ENCODE data around the gene DFFB. TPM values are rescaled to one million over a fixed set of nuclear protein-coding genes. Genes with fewer than 3 reads are reported as not detected.

Gene DFFB
- total and polyA plus RNA-seq, 2 of the 4 experiments (the other 2 are of a cell fraction) = 6.5 to 7.3 TPM

DNA sequence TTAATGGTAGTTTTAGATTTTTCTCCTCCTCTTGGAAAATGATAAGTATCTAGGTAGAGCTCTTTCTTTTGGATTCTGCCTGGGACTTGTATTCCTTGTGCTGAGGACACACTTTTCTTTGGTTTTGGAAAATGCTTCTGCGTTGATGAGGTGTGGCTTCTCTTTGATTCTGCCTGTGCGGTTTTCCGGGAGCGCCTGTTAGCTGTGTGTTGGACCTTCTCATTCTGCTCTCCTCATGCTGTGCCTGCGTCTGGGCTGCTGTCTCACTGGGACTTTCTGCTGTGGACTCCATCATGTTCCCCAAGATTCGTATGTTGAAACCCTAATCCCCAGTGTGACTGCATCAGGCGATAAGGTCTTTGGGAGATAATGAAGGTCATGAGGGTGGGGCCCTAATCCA, 21.8 kb downstream of the DFFB start:
- DNase-seq = no peak
- no peak overlapping the region for H2BK20ac ChIP-seq (ENCODE audit: low read depth, low read length)
- intact Hi-C loops (cut with micrococcal nuclease) (no loop called here), in situ Hi-C loops (cut with MboI; ENCODE audit: low sequenced_read_pairs) (no loop called here), dilution Hi-C loops (cut with HindIII; ENCODE audit: low sequenced_read_pairs, unreplicated experiment) (no loop called here)
- POLR2A ChIA-PET (ENCODE audit: unreplicated experiment) = no interaction called here
- H3K4me3 ChIP-seq (ENCODE audit: insufficient read depth, low read depth, low read length) = no peak overlapping the region
- H3K4me1 ChIP-seq (ENCODE audit: control insufficient read depth, insufficient read depth, low read length) = no peaks in the 10 kb centered on the region
- H4K8ac ChIP-seq (ENCODE audit: low read depth in 2 of 2, low read length in 2 of 2) = no peak overlapping the region
- no peak overlapping the region for H3K14ac ChIP-seq (replicated peaks; ENCODE audit: low read depth, low read length)
- no peak overlapping the region for H2AFZ ChIP-seq (replicated peaks; ENCODE audit: low read length, poor library complexity)
- CTCF ChIA-PET = no interaction called here
- ATAC-seq (ENCODE audit: low read depth) = no peak
- no peaks in the 10 kb centered on the region for H3K9me1 ChIP-seq (ENCODE audit: insufficient read depth, low read length)
- no peak overlapping the region for H3K4me2 ChIP-seq (ENCODE audit: low read depth, low read length)
- no peak overlapping the region for H2AK5ac ChIP-seq (ENCODE audit: low read depth, low read length)
- H4K91ac ChIP-seq (ENCODE audit: insufficient read depth, low read depth, low read length) = no peak overlapping the region
- no peak overlapping the region for H2BK15ac ChIP-seq (ENCODE audit: low read depth, low read length)
- no peak overlapping the region for H4K5ac ChIP-seq (ENCODE audit: low read depth, low read length)
- no peak overlapping the region for H2BK120ac ChIP-seq (ENCODE audit: low read depth, low read length)
- H3K18ac ChIP-seq (ENCODE audit: low read depth, low read length) = no peak overlapping the region
- WGBS, 2 experiments (ENCODE audit: extremely low coverage in 2 of 2, insufficient read length in 1 of 2) = 100% methylated on average over 3 of the region's 7 CpGs; no CpG with 5 or more reads in 1 of the 2 experiments
- no peak overlapping the region for H2AK9ac ChIP-seq (replicated peaks; ENCODE audit: low read depth, low read length, poor library complexity)
- H3K79me1 ChIP-seq (ENCODE audit: low read depth in 1 of 2, low read length in 2 of 2) = no peaks in the 10 kb centered on the region
- no peak overlapping the region for H3K27ac ChIP-seq (ENCODE audit: insufficient read depth, low read length)
- H3K9ac ChIP-seq (ENCODE audit: low read depth, low read length) = no peak overlapping the region
- peaks cover 10% of the 10 kb centered on the region for H3K9me3 ChIP-seq (ENCODE audit: control insufficient read depth, insufficient read depth, low read length)
- H2BK5ac ChIP-seq (ENCODE audit: low read depth, low read length, poor library complexity, severe bottlenecking) = no peak overlapping the region
- TF ChIP-seq, protein P1, sequence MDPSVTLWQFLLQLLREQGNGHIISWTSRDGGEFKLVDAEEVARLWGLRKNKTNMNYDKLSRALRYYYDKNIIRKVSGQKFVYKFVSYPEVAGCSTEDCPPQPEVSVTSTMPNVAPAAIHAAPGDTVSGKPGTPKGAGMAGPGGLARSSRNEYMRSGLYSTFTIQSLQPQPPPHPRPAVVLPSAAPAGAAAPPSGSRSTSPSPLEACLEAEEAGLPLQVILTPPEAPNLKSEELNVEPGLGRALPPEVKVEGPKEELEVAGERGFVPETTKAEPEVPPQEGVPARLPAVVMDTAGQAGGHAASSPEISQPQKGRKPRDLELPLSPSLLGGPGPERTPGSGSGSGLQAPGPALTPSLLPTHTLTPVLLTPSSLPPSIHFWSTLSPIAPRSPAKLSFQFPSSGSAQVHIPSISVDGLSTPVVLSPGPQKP (IDR thresholded peaks at IDR 0.05; ENCODE audit: borderline replicate concordance, low read depth, low read length) = no peak
- TF ChIP-seq FOS (IDR thresholded peaks at IDR 0.05; ENCODE audit: low read depth, low read length) (no peak), SMC3 (IDR thresholded peaks at IDR 0.05; ENCODE audit: low read depth, low read length) (no peak), MXI1 (IDR thresholded peaks at IDR 0.05; ENCODE audit: borderline replicate concordance, low read depth, low read length) (no peak), MAZ (IDR thresholded peaks at IDR 0.05; ENCODE audit: borderline replicate concordance, low read depth, low read length) (no peak), NFE2L2 (IDR thresholded peaks at IDR 0.05; ENCODE audit: low read depth, low read length) (no peak), RAD21 (IDR thresholded peaks at IDR 0.05; ENCODE audit: low read length) (no peak), RFX5 (IDR thresholded peaks at IDR 0.05; ENCODE audit: low read depth, low read length) (no peak), POLR2A (IDR thresholded peaks at IDR 0.05; ENCODE audit: low read depth, low read length) (no peak), CEBPB (IDR thresholded peaks at IDR 0.05; ENCODE audit: low read depth, low read length) (no peak), MAFK (IDR thresholded peaks at IDR 0.05; ENCODE audit: low read depth, low read length) (no peak), RCOR1 (IDR thresholded peaks at IDR 0.05; ENCODE audit: insufficient replicate concordance, low read length) (no peak), BHLHE40 (IDR thresholded peaks at IDR 0.05; ENCODE audit: low read depth, low read length) (no peak), CHD1 (IDR thresholded peaks at IDR 0.05; ENCODE audit: low read depth, low read length) (no peak)
- TF ChIP-seq, protein P2, sequence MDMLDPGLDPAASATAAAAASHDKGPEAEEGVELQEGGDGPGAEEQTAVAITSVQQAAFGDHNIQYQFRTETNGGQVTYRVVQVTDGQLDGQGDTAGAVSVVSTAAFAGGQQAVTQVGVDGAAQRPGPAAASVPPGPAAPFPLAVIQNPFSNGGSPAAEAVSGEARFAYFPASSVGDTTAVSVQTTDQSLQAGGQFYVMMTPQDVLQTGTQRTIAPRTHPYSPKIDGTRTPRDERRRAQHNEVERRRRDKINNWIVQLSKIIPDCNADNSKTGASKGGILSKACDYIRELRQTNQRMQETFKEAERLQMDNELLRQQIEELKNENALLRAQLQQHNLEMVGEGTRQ (IDR thresholded peaks at IDR 0.05; ENCODE audit: low read depth, low read length) = no peak
- TF ChIP-seq, protein P3, sequence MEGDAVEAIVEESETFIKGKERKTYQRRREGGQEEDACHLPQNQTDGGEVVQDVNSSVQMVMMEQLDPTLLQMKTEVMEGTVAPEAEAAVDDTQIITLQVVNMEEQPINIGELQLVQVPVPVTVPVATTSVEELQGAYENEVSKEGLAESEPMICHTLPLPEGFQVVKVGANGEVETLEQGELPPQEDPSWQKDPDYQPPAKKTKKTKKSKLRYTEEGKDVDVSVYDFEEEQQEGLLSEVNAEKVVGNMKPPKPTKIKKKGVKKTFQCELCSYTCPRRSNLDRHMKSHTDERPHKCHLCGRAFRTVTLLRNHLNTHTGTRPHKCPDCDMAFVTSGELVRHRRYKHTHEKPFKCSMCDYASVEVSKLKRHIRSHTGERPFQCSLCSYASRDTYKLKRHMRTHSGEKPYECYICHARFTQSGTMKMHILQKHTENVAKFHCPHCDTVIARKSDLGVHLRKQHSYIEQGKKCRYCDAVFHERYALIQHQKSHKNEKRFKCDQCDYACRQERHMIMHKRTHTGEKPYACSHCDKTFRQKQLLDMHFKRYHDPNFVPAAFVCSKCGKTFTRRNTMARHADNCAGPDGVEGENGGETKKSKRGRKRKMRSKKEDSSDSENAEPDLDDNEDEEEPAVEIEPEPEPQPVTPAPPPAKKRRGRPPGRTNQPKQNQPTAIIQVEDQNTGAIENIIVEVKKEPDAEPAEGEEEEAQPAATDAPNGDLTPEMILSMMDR (conservative IDR thresholded peaks at IDR 0.05; ENCODE audit: low read depth, low read length) = no peak
- BruUV-seq (replicated peaks) = no TSS peak
- no peaks in the 10 kb centered on the region for H4K20me1 ChIP-seq (ENCODE audit: insufficient read depth, low read length)
- H3K36me3 ChIP-seq (ENCODE audit: control insufficient read depth, insufficient read depth, low read length) = peaks cover 22% of the 10 kb centered on the region
- no peak overlapping the region for H3K4ac ChIP-seq (ENCODE audit: low read depth, low read length)
- H3K27me3 ChIP-seq (ENCODE audit: control insufficient read depth, insufficient read depth, low read length) = no peaks in the 10 kb centered on the region
- H3K23ac ChIP-seq (ENCODE audit: low read depth, low read length) = no peak overlapping the region
- H3K56ac ChIP-seq (ENCODE audit: extremely low read depth, insufficient read depth, low read length) = no peak overlapping the region
